H9 (cell line): Measurements from ENCODE around the gene SUPT3H. TPM values are rescaled to one million over a fixed set of nuclear protein-coding genes. Genes with fewer than 3 reads are reported as not detected.

ENCODE experiments used
- DNase-seq: peaks from one replicate; pipeline ENCODE4 v3.0.0-alpha.2; 2017
- H2AFZ ChIP-seq: one replicate; pipeline ENCODE4 v1.6.1; 2013; ENCODE audit warnings: mild to moderate bottlenecking, low read length, control low read depth, moderate library complexity
- H2AK5ac ChIP-seq: 2 replicates; pipeline ENCODE4 v1.6.1; 2013; ENCODE audit warnings: low read length, control low read depth, mixed read lengths; ENCODE audit not compliant: insufficient read length
- H2BK120ac ChIP-seq: one replicate; pipeline ENCODE4 v1.6.1; 2013; ENCODE audit warnings: low read depth, mild to moderate bottlenecking, low read length, control low read depth, inconsistent platforms; ENCODE audit not compliant: poor library complexity, severe bottlenecking
- H2BK12ac ChIP-seq: 2 replicates; pipeline ENCODE4 v1.6.1; 2013; ENCODE audit warnings: low read length, control low read depth, mixed read lengths, low read depth; ENCODE audit not compliant: insufficient read length
- H2BK15ac ChIP-seq: 2 replicates; pipeline ENCODE4 v1.6.1; 2013; ENCODE audit warnings: low read depth, low read length, control low read depth
- H2BK20ac ChIP-seq: one replicate; pipeline ENCODE4 v1.6.1; 2013; ENCODE audit warnings: low read depth, mild to moderate bottlenecking, low read length, control low read depth, inconsistent platforms; ENCODE audit not compliant: poor library complexity, severe bottlenecking
- H2BK5ac ChIP-seq: 2 replicates; pipeline ENCODE4 v1.6.1; 2013; ENCODE audit warnings: low read length, control low read depth, mixed read lengths; ENCODE audit not compliant: insufficient read length
- H3K14ac ChIP-seq: 2 replicates; pipeline ENCODE4 v1.6.1; 2013; ENCODE audit warnings: low read length, control low read depth; ENCODE audit not compliant: insufficient read depth
- H3K18ac ChIP-seq: 2 replicates; pipeline ENCODE4 v1.6.1; 2013; ENCODE audit warnings: low read depth, mild to moderate bottlenecking, mixed read lengths, low read length, control low read depth; ENCODE audit not compliant: insufficient read length
- H3K23ac ChIP-seq: 2 replicates; pipeline ENCODE4 v1.6.1; 2013; ENCODE audit warnings: low read length, control low read depth, mixed read lengths, low read depth; ENCODE audit not compliant: insufficient read length
- H3K23me2 ChIP-seq: 2 replicates; pipeline ENCODE4 v1.6.1; 2013; ENCODE audit warnings: low read depth, mild to moderate bottlenecking, mixed read lengths, low read length, control low read depth; ENCODE audit not compliant: insufficient read length, poor library complexity, severe bottlenecking
- H3K27ac ChIP-seq: 2 replicates; pipeline ENCODE4 v1.5.1; 2013; ENCODE audit warnings: low read length, control low read depth, mixed read lengths, low read depth; ENCODE audit not compliant: insufficient read length
- H3K27me3 ChIP-seq: 2 replicates; pipeline ENCODE4 v1.6.1; 2013; ENCODE audit warnings: low read length, control low read depth, inconsistent platforms; ENCODE audit not compliant: insufficient read depth
- H3K4ac ChIP-seq: 2 replicates; pipeline ENCODE4 v1.6.1; 2013; ENCODE audit warnings: low read depth, mild to moderate bottlenecking, control low read depth, inconsistent platforms, low read length, moderate library complexity
- H3K4me1 ChIP-seq: 2 replicates; pipeline ENCODE4 v1.6.1; 2013; ENCODE audit warnings: low read length, control low read depth, inconsistent platforms; ENCODE audit not compliant: insufficient read depth
- H3K4me2 ChIP-seq: 2 replicates; pipeline ENCODE4 v1.6.1; 2013; ENCODE audit warnings: low read length, control low read depth, mixed read lengths; ENCODE audit not compliant: insufficient read length, insufficient read depth
- H3K56ac ChIP-seq: 2 replicates; pipeline ENCODE4 v1.6.1; 2013; ENCODE audit warnings: low read depth, mild to moderate bottlenecking, mixed read lengths, low read length, control low read depth; ENCODE audit not compliant: insufficient read length
- H3K79me1 ChIP-seq: 2 replicates; pipeline ENCODE4 v1.6.1; 2013; ENCODE audit warnings: low read depth, mild to moderate bottlenecking, moderate library complexity, low read length, control low read depth, inconsistent platforms; ENCODE audit not compliant: insufficient read depth, poor library complexity, severe bottlenecking
- H3K79me2 ChIP-seq: 2 replicates; pipeline ENCODE4 v1.6.1; 2013; ENCODE audit warnings: low read length, control low read depth, inconsistent platforms; ENCODE audit not compliant: insufficient read depth
- H3K9ac ChIP-seq: 2 replicates; pipeline ENCODE4 v1.6.1; 2013; ENCODE audit warnings: low read length, control low read depth, mixed read lengths; ENCODE audit not compliant: insufficient read length; ENCODE audit errors: extremely low read depth
- H3K9me3 ChIP-seq: one replicate; pipeline ENCODE4 v1.6.1; 2013; ENCODE audit warnings: low read depth, low read length, inconsistent platforms; ENCODE audit not compliant: control insufficient read depth
- H3T11ph ChIP-seq: one replicate; pipeline ENCODE4 v1.6.1; 2013; ENCODE audit warnings: mild to moderate bottlenecking, low read length, control low read depth, inconsistent platforms
- H4K20me1 ChIP-seq: one replicate; pipeline ENCODE4 v1.6.1; 2013; ENCODE audit not compliant: control insufficient read depth, insufficient read length, insufficient read depth
- H4K5ac ChIP-seq: 2 replicates; pipeline ENCODE4 v1.6.1; 2013; ENCODE audit warnings: low read depth, mild to moderate bottlenecking, mixed read lengths, low read length, control low read depth; ENCODE audit not compliant: insufficient read length
- H4K8ac ChIP-seq: replicated peaks from 2 replicates; pipeline ENCODE4 v1.6.1; 2013; ENCODE audit warnings: low read length, control low read depth, mixed read lengths, low read depth; ENCODE audit not compliant: insufficient read length
- H4K91ac ChIP-seq: 2 replicates; pipeline ENCODE4 v1.6.1; 2013; ENCODE audit warnings: low read depth, mild to moderate bottlenecking, moderate library complexity, mixed read lengths, low read length, control low read depth; ENCODE audit not compliant: insufficient read length
- H3K27ac Mint-ChIP-seq, 3 experiments: 2 replicates in 2 of 3; 3 replicates in 1 of 3; pipeline ENCODE4 v1.8.0; 2020 to 2021; ENCODE audit warnings: mixed read lengths in 3 of 3, mild to moderate bottlenecking in 1 of 3, moderate library complexity in 1 of 3
- H3K27me3 Mint-ChIP-seq: 2 replicates; pipeline ENCODE4 v1.8.0; 2021; ENCODE audit warnings: low read depth, mild to moderate bottlenecking, moderate library complexity, mixed read lengths
- H3K36me3 Mint-ChIP-seq, 3 experiments: 2 replicates in 2 of 3; 3 replicates in 1 of 3; pipeline ENCODE4 v1.8.0; 2020 to 2021; ENCODE audit warnings: low read depth in 3 of 3, mixed read lengths in 3 of 3; ENCODE audit not compliant: insufficient read depth in 1 of 3
- H3K4me1 Mint-ChIP-seq, 2 experiments: 2 replicates each; pipeline ENCODE4 v1.8.0; 2020; ENCODE audit warnings: mixed read lengths in 2 of 2
- H3K4me3 Mint-ChIP-seq, 2 experiments: 2 replicates in 1 of 2; 3 replicates in 1 of 2; pipeline ENCODE4 v1.8.0; 2020 to 2021; ENCODE audit warnings: mild to moderate bottlenecking in 2 of 2, mixed read lengths in 2 of 2, moderate library complexity in 1 of 2
- H3K9me3 Mint-ChIP-seq, 2 experiments: 2 replicates in 1 of 2; 3 replicates in 1 of 2; pipeline ENCODE4 v1.8.0; 2020; ENCODE audit warnings: mild to moderate bottlenecking in 2 of 2, mixed read lengths in 2 of 2, moderate library complexity in 1 of 2
- CTCF ChIP-seq: fragments of 200-600 bp; sonication (generic); conservative IDR thresholded peaks from 3 replicates; pipeline ENCODE4 v1.8.0; 2021; ENCODE audit warnings: antibody characterized with exemption, mild to moderate bottlenecking
- WGBS: extraction: QIAGEN DNeasy Blood & Tissue Kit; methylation state at CpG from one replicate; pipeline ENCODE4 v1.1.7; 2013; ENCODE audit warnings: missing lambda C conversion rate, low lambda C conversion rate, mixed read lengths; ENCODE audit not compliant: insufficient read length; ENCODE audit errors: extremely low coverage; 5-methylcytosine and 5-hydroxymethylcytosine counted together
- total RNA-seq: library from RNA; stranded (reverse); gene quantifications from 2 replicates; pipeline ENCODE4 v1.2.1, GENCODE V29; 2021

The SUPT3H gene
- total RNA-seq, 1 experiment from 2014 or later = 22.5 TPM

- TF ChIP-seq CTCF = no peak
- Histone ChIP-seq H2AK5ac (no peak overlapping the region), H3K18ac (no peak overlapping the region), H2BK5ac (no peak overlapping the region), H2BK20ac (no peak overlapping the region), H3K9ac (no peak overlapping the region), H2BK120ac (no peak overlapping the region), H3K14ac (no peak overlapping the region), H3K27me3 (no peaks in the 10 kb centered on the region), H2BK15ac (no peak overlapping the region), H3K4ac (no peak overlapping the region), H3K4me1 (no peaks in the 10 kb centered on the region), H4K5ac (no peak overlapping the region), H3K79me1 (no peaks in the 10 kb centered on the region), H2AFZ (no peak overlapping the region), H2BK12ac (no peak overlapping the region), H3K9me3 (no peaks in the 10 kb centered on the region), H4K8ac (no peak overlapping the region), H4K91ac (no peak overlapping the region), H3K56ac (no peak overlapping the region), H3K79me2 (no peaks in the 10 kb centered on the region), H3K4me2 (no peak overlapping the region), H3T11ph (no peak overlapping the region), H3K23ac (no peak overlapping the region), H4K20me1 (no peaks in the 10 kb centered on the region), H3K27ac (no peak overlapping the region), H3K23me2 (no peaks in the 10 kb centered on the region)
- no CpG with 5 or more reads among the region's 5 CpGs for WGBS
- H3K36me3 Mint-ChIP-seq = no peaks in the 10 kb centered on the region
- no peak overlapping the region for H3K27ac Mint-ChIP-seq
- no peaks in the 10 kb centered on the region for H3K27me3 Mint-ChIP-seq
- H3K9me3 Mint-ChIP-seq = no peaks in the 10 kb centered on the region
- no peak overlapping the region for H3K4me3 Mint-ChIP-seq
- no peak for DNase-seq
- H3K4me1 Mint-ChIP-seq = peaks cover 3% of the 10 kb centered on the region in 2 experiments; a peak in 1 of 4 replicates
Measured at GRCh38 chr6:44920952-44921491, 456.7 kb downstream of the SUPT3H start.
